HL-60/S4 treated with retinoic acid at 250 ng/mL for 4 days and 3 days (cell line): ENCODE data around the gene EZH2.

ENCODE experiments used
- in situ Hi-C: fragments of 300-500 bp; cut with MboI; formaldehyde crosslinking; loops from 2 replicates; pipeline ENCODE4 v1.7.0; 2022; ENCODE audit warnings: low sequenced_read_pairs

The EZH2 gene

DNA sequence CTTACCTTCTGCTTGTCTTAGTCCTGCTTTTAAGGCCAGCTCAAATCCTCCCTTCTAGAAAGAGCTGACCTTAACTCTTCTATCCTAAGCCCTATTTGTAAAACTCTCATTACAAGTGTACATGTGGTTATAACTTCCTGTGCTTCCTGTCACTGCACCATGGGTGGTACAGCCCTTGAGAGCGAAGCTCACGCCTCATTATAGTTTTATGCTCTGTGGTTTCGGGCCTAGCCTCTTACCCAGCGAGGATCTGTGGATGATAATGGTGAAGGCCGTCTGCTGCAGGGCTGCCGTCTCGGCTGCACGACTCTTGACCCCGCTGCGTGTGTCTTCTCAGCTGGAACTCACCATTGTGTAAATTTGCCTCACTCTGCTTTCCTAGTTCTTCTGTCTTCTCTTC lies 110.8 kb downstream of the EZH2 start:
- in situ Hi-C loops = no loop called here

- in situ Hi-C loops = no loop called here
Measured at GRCh38 chr7:148772297-148773089, 111.6 kb downstream of the EZH2 start.

DNA sequence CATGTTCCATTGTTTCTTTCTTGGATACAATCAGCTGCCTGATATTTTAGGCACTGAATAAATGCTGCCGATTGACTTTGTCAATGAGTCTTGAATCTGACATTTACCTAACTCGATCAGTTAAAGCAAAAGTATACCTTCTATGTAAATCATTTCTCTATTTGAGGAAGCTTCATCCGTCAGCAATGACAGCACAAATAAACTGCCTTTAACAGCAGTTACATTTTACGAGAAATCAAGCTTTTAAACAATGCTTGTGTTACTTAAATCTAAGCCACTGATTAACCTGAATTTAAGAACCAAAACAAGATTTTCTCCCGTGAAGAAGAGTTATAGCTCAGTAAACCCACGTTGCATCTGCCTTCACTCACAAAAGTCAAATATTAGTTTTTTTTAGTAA lies 114.1 kb downstream of the EZH2 start:
- in situ Hi-C loops = no loop called here

- in situ Hi-C loops = no loop called here
Measured at GRCh38 chr7:148763622-148764021, 120.5 kb downstream of the EZH2 start.

GRCh38 chr7:148761499-148762278 lies 122.4 kb downstream of the EZH2 start:
- in situ Hi-C loops = no loop called here
